NCI-H1105 (cell line): ENCODE results near the gene SUMO3.

Experiments
- DNase-seq: peaks from one replicate; lab custom pipeline; 2025; lab: John Stamatoyannopoulos, UW

SUMO3 gene

GRCh38 chr21:44759628-44760285 is 58.1 kb downstream of the SUMO3 start:
- DNase-seq: no peak

DNA sequence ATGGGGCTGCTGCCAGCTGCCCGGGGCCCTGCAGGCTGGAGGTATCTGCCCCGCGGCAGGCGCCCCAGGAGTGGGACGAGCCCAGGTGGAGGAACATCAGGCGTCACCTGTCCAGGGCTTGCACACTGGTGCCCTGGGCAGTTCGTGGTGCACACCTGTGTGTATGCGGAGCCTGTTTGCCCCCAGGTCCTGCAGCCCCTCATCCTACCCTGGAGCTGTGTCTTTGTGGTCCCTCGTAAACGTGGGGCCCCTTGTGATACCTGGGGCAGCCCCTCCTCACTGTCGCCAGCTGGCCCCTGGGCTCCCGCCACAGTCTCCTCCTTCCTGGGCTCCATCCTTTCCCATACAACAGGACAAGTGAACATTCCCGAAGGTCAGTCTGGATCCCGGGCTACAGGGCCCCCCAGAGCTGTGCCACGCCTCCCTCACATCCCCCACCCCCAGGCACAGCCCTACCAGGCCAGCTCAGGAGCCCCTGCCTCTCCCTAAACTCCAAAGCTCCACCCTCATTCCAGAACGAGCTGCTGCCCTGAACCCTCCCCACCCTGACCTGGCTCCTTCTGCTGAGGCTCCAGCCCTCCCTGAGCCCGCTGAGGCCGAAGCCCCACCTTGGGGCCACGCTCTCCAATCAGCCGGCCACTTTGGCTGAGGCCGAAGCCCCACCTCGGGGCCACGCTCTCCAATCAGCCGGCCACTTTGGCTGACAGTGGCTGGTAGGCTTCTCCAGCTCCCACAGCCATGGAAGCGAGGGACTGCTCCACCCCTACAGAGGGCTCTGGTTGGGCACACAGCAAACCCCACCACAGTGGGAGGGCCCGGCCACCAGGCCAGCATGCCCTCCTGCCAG is 58.9 kb downstream of the SUMO3 start:
- DNase-seq: no peak

DNA sequence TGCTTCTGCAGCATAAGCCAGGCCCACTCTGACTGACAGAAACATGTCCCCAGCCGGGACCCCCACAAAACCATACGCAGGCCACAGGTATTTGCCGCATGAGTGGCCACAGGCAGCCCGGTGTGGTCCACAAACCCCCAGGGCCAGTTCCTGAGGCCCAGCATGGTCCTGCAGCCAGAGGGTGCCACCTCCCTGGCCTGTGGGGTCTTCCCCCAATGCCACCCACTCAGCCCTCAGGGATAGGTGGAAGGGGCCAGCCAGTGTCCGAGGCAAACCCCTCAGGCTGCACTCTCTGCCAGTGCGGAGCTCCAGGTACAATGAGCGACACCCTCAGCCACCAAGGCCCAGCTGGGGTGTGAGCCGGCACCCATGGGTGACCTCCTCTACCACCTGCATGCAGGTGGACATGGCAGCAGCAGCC is 59.7 kb downstream of the SUMO3 start:
- no peak for DNase-seq

DNA sequence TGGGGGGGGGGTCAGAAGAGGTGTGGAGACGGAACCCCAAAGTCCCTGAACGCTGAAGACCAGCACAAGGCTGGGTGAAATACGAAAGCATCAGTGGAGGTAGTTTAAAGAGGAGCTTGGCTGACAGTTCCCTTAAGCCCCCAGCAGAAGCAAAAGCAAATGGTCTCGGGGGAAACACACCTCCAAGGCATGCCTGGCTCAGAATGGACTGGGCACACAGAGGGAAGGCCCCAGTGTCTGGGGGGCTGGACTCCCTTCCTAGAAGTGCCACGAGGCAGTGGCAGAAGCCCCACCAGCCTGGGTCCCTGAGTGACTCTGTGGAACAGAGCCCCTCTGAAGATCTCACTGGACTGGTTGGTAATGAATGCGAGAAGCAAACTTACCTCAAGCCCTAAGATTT is 60.1 kb downstream of the SUMO3 start:
- DNase-seq: no peak

DNA sequence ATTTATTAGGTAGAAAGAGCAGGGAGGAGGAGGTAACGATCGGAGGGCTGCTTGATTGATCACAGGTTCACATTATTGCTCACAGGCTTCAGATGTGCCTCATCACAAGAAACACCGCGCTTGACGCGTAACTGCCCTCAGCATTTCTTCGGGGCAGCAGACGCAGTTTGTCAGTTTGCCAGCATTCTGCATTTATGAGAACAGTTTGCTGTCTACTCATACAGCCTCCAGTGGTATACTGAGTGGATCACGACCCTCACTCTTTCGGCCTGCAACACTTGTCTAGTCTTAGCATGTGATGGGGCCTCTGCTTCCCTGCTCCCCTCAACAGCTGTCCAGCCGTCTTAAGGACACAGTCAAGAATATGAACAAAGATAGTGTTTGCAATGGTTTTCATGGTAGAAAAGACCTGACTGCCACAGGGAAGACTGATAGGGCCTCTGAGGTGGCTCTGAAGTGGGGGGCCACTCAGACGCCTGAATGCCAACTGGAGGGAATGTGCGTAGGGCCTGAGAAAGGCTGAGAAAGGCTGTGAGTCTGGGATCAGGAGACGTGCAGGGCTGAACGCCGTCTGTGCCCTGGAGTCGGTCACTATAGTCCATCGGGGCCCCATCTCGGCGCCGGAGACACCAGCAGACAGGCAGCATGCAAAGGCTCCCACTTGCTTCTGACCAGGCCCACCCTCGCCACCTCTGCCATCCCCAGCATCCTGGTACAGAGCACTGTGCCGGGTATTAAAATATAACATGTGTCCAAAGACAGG is 61.3 kb downstream of the SUMO3 start:
- DNase-seq: no peak
